ENCODE data around the gene CKLF.

Gene CKLF

GRCh38 chr16:66509576-66509975 lies 42.8 kb upstream of the CKLF start:
- POLR2A ChIA-PET (ENCODE audit: low non-redundant PET): no interaction called here
- TF ChIP-seq CTCF (conservative IDR thresholded peaks at IDR 0.05; ENCODE audit: low read depth): no peak
- peak overlapping the region; percentile 91 for H3K27ac ChIP-seq
- DNase-seq (ENCODE audit: low spot score): no peak
- CTCF ChIA-PET: no interaction called here

GRCh38 chr16:66510298-66510697 lies 42.1 kb upstream of the CKLF start:
- CTCF ChIA-PET: interaction anchor here (0.8 kb wide), 1 partner anchor 186 kb away, joined by 5 read pairs; the partner anchor contains the start of gene CMTM4
- POLR2A ChIA-PET (ENCODE audit: low non-redundant PET): no interaction called here

GRCh38 chr16:66510711-66511601 lies 41.4 kb upstream of the CKLF start:
- DNase-seq (ENCODE audit: low spot score): no peak
- ChIA-PET POLR2A (ENCODE audit: low non-redundant PET) (no interaction called here), CTCF (interaction anchor here (0.6 to 1.3 kb wide), 4 partner anchors 41 to 186 kb away, joined by 3 to 5 read pairs (median 3); partner anchors contain the start of genes CKLF and CMTM4)
- H3K27ac ChIP-seq: peak overlapping the region; percentile 91
- TF ChIP-seq CTCF (conservative IDR thresholded peaks at IDR 0.05; ENCODE audit: low read depth): no peak

More at GRCh38 chr16:66510298-66510697, 42.1 kb upstream of the CKLF start:
- no peak for DNase-seq (ENCODE audit: low spot score)
- no peak for TF ChIP-seq CTCF (conservative IDR thresholded peaks at IDR 0.05; ENCODE audit: low read depth)
- peak overlapping the region; percentile 91 for H3K27ac ChIP-seq

GRCh38 chr16:66511602-66512271 lies 40.6 kb upstream of the CKLF start:
- CTCF ChIA-PET: interaction anchor here (0.6 to 1.3 kb wide), 4 partner anchors 29 to 105 kb away, joined by 3 read pairs; partner anchors contain the start of gene CKLF
- peak; percentile 77 for DNase-seq (ENCODE audit: low spot score)
- H3K27ac ChIP-seq: peak overlapping the region; percentile 91
- 0 out of 2 replicates have a peak, but pooled peaks have one; percentile 12 for TF ChIP-seq CTCF (conservative IDR thresholded peaks at IDR 0.05; ENCODE audit: low read depth)
- POLR2A ChIA-PET (ENCODE audit: low non-redundant PET): interaction anchor here (0.9 kb wide), 1 partner anchor 10 kb away, joined by 3 read pairs; no protein-coding TSS in a partner anchor

GRCh38 chr16:66512272-66513110 lies 39.9 kb upstream of the CKLF start:
- ChIA-PET POLR2A (ENCODE audit: low non-redundant PET) (interaction anchor here (0.9 kb wide), 1 partner anchor 10 kb away, joined by 3 read pairs; no protein-coding TSS in a partner anchor), CTCF (interaction anchor here (0.7 to 1.3 kb wide), 2 partner anchors 30 to 39 kb away, joined by 3 read pairs; partner anchors contain the start of gene CKLF)
- peak overlapping the region; percentile 91 for H3K27ac ChIP-seq
- DNase-seq (ENCODE audit: low spot score): no peak
- no peak for TF ChIP-seq CTCF (conservative IDR thresholded peaks at IDR 0.05; ENCODE audit: low read depth)

Measured in RWPE1 (cell line).